GM12864 (cell line): Measurements from ENCODE around the gene PLEKHM2.
A peak's percentile ranks its signal among the peaks of the same experiment; 100 is the strongest.

ENCODE experiments used
- DNase-seq: peaks from one replicate; pipeline ENCODE4 v3.0.0-alpha.2; 2011; ENCODE audit warnings: low read depth
- H3K4me3 ChIP-seq: 2 replicates; pipeline ENCODE4 v1.5.1; 2011; ENCODE audit warnings: mild to moderate bottlenecking, low read depth, low read length, control low read depth
- TF ChIP-seq, protein P1 (sequence below): IDR thresholded peaks from 2 replicates; pipeline ENCODE4 v1.5.1; 2011; ENCODE audit warnings: low read depth, mild to moderate bottlenecking, moderate library complexity, low read length, control low read depth, inconsistent platforms; ENCODE audit errors: missing control alignments

Gene PLEKHM2

DNA sequence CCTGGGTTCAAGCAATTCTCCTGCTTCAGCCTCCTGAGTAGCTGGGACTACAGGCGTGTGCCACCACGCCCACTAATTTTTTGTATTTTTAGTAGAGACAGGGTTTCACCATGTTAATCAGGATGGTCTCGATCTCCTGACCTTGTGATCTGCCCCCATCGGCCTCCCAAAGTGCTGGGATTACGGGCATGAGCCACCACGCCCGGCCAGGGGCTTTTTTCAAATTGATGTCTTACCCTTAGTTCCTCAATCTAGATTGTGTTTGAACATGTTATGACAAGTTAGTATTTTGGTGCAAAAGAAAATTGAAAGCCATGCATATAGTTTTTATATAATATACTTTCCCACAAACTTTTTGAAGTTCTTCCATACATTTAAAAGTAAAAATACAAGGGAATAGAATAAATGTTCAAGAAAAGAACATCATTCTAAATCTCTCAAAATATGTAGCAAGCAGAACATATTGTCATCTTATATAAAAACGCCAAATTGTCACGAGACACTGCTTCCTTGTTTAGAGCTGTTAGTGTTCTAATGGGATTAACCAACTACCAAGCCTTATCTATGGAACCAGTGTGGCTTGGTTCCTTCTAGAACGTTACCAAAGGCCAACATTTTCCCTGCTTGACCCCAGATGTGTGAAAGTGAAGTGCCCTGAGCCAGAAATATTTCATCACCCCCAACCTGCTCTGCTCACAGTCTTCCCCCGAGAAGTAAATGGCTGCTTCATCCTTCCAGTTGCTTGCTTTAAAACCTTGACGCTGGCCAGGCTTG is 9.5 kb upstream of the PLEKHM2 start:
- TF ChIP-seq, protein P1, sequence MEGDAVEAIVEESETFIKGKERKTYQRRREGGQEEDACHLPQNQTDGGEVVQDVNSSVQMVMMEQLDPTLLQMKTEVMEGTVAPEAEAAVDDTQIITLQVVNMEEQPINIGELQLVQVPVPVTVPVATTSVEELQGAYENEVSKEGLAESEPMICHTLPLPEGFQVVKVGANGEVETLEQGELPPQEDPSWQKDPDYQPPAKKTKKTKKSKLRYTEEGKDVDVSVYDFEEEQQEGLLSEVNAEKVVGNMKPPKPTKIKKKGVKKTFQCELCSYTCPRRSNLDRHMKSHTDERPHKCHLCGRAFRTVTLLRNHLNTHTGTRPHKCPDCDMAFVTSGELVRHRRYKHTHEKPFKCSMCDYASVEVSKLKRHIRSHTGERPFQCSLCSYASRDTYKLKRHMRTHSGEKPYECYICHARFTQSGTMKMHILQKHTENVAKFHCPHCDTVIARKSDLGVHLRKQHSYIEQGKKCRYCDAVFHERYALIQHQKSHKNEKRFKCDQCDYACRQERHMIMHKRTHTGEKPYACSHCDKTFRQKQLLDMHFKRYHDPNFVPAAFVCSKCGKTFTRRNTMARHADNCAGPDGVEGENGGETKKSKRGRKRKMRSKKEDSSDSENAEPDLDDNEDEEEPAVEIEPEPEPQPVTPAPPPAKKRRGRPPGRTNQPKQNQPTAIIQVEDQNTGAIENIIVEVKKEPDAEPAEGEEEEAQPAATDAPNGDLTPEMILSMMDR: no peak
- H3K4me3 ChIP-seq: no peak overlapping the region
- DNase-seq: no peak

DNA sequence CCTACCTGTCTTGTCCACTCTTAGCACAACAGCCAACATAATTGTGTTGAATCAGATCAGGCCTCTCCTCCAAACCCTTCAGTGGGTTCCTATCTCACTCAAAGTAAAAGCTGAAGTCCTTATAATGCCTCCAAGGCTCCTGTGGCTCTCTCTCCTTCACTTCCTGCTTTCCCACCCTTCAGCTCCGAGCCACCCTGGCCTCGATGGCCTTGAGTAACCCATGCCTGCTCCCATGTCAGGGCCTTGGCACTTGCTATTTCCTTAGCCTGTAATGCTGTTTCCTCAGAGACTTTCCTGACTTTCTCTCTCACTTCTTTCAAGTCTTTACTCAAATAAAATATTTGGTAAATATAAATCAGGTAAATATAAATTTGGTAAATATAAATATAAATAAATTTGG is 8.1 kb upstream of the PLEKHM2 start:
- no peak for DNase-seq
- TF ChIP-seq, protein P1: no peak
- H3K4me3 ChIP-seq: no peak overlapping the region

DNA sequence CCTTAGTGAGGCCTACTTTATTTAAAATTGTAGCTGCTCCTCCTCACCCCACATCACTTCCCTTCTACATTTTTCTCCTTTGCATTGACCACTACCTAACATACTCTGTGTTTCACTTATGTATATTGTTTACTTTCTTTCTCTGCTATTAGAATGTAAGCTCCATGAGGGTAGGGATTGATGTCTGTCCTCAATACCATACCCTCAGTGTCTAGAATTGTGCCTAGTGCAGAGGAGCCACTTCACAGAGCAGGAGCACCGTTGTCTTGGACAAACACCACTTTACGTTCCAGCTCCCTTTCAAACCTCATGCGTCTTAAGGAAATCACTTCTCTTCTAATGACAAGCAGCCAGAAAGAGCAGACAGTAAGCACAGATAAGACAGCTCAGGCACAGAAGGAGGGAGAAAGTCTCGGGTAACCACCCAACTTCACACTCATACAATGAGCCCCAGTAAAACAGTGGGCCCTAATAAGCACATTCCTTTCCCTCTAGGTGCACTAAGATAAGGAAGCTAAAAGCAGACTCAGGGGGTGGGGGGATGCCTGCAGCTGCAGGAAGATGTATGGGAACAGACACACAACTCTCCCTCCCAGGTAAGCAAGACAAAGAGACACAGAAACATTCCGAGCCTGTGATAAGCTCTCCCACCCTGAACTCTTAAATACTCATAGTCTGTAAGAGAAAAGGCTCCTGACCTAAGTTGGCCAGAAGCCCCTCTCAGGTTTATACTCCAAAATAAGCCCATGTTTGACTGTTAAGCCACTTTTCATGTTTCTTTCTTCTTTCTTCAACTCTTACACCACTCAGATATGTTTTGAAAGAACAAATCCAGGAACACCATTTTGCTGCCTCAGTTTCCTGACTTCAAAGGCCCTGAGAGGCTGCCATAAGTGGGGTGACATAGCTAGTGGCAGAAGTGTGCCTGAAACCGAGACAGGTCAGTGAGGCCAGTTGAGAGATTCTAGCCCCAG is 7.1 kb upstream of the PLEKHM2 start:
- no peak overlapping the region for H3K4me3 ChIP-seq
- TF ChIP-seq, protein P1: no peak
- no peak for DNase-seq

DNA sequence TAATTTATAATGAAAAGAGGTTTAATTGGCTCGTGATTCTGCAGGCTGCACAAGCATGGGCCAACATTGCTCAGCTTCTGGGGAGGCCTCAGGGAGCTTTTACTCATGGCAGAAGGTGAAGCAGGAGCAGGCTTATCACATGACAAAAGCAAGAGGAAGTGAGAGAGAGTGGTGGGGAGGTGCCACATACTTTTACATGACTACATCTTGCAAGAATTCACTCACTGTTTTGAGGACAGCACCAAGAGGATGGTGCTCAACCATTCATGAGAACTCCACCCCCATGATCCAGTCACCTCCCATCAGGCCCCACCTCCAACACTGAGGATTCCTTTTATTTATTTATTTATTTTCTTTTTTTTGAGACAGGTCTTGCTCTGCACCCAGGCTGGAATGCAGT is 5.5 kb upstream of the PLEKHM2 start:
- peak; percentile 67 for DNase-seq
- TF ChIP-seq, protein P1: no peak
- no peak overlapping the region for H3K4me3 ChIP-seq

DNA sequence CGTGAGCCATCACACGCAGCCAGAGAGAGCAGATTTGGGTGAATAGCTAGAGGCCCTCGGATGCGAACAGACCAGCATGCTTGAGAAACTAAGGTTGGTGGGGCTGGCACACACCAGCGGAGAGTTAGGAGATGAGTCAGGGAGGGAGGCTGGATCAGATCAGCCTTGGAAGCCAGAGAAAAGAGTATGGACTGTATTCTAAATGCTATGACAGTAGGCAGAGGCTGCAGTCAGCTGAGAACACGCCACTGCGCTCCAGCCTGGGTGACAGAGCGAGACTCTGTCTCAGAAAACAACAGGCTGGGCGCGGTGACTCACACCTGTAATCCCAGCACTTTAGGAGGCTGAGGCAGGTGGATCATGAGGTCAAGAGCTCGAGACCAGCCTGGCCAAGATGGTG is 4.0 kb upstream of the PLEKHM2 start:
- TF ChIP-seq, protein P1: no peak
- H3K4me3 ChIP-seq: no peak overlapping the region

DNA sequence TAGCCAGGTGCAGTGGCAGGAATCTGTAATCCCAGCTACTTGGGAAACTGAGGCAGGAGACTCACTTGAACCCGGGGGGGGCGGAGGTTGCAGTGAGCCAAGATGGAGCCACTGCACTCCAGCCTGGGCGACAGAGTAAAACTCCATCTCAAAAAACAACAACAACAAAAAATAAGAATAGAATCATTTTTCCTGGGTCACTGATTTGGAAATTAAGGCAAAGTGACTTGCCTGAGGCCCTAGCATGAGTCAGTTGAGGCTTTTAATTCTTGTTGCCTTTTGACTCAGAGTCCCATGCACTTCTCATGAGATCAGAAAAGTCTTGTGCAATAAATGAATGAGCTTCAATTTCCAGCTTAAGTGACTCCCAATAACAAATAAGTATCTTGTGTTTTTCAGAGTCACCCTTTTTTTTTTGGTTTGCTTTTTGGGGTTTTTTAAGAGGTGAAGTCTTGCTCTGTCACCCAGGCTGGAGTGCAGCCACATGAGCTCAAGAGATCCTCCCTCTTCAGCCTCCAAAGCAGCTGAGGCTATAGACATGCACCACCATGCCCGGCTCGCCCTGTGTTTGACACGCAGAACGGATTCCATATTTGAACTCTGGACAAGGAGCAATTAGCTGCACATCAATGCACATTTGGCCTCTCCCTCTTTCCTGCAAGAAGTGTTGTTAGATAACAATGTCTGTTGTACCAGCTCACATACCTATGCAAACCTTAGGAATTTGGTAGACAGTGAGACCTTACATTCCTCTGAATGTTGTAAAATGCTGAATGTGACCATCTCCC is 3.4 kb upstream of the PLEKHM2 start:
- TF ChIP-seq, protein P1: no peak
- no peak for DNase-seq

More for the DNA sequence above, 4.0 kb upstream of the PLEKHM2 start:
- DNase-seq: no peak

More for the DNA sequence above, 3.4 kb upstream of the PLEKHM2 start:
- no peak overlapping the region for H3K4me3 ChIP-seq
